GM21786 (cell line): Measurements from ENCODE around the gene LIF.
"Not testable (repeated sequence)": the region's sequence is repeated elsewhere in the genome, so short reads cannot be mapped to it uniquely, and the experiment has no call there.

Experiments
- ATAC-seq: cut with Tn5 transposase; IDR thresholded peaks from one replicate; pipeline ENCODE4 v1.9.1; 2021; ENCODE audit not compliant: unreplicated experiment

LIF gene

DNA sequence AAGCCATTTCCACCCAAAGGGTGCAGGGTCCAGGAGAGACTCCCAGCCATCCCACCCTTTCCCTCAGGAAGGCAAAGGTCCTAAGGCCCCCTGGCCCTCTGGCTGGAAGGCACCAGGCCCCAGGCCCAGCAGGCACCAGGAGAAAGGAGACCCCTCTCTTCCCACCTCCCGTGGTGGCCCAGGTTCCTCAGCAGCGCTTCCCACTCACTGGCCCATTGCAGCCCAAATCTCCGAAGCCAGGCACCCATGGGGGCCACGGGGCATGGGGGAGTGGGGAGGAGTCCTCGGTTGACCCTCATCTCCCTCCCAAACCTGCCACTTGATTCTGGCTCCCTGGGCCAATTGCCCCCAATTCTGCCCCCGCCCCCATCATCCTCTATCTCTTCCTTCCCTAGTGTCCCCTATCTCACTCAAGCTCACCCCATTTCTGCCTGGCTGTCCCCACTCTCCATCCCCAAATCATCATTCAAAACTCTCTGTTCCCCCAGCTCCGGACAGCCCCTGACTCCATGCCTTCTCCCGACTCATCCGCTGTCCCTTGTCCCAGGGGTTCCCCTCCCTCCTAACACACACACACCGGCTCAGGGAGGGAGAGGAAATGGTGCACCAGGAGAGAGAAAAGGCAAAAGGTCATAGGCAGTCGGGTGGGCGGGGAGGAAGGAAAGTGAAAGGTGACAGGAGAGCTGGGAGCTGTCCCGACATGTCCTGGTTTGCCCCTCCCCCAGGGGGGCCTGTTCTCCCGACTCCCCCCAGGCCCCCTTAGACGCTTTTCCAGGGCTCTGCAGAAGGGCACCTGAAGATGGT lies 1.2 kb downstream of the LIF start:
- no peak for ATAC-seq

DNA sequence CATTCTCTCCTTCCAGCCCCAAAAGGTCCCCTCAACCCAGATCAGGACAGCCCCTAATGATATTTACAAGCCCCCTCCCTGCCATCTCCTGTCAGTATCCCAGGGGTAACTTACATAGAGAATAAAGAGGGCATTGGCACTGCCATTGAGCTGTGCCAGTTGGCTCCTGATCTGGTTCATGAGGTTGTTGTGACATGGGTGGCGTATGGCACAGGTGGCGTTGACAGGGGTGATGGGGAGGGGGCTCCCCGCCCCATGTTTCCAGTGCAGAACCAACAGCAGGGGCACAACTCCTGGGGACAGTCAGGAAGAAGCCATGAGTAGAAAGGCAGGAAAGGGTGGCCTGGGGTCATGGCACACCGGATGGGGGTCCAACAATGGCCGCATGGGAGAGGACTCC lies 1.9 kb downstream of the LIF start:
- no peak for ATAC-seq

DNA sequence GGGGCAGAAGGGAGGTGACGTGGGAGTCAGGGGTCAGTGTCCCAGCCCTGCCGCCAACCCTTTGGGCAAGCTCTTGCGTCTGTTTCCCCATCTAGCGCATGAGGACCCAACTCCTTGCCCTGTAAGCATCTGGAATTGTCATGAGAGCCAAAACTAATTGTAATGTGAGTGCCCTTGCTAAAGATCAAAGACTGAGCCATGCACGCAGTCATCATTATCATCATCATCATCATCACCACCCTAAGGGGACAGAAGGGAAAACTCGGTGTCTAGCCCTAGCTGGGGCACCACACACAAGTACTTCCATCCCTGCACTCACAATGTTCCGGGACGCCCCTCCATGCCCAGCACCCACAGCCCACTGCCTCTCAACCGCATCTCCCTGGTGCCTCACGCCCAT lies 2.5 kb downstream of the LIF start:
- ATAC-seq = no peak

DNA sequence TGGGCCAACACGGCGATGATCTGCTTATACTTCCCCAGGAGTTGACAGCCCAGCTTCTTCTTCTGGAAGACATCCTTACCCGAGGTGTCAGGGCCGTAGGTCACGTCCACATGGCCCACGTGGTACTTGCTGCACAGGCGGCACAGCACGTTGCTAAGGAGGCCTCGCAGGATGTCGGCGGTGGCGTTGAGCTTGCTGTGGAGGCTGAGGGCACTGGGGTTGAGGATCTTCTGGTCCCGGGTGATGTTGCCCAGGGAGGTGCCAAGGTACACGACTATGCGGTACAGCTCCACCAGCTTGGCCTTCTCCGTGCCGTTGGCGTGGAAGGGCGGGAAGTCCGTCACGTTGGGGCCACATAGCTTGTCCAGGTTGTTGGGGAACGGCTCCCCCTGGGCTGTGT lies 2.9 kb downstream of the LIF start:
- no peak for ATAC-seq

DNA sequence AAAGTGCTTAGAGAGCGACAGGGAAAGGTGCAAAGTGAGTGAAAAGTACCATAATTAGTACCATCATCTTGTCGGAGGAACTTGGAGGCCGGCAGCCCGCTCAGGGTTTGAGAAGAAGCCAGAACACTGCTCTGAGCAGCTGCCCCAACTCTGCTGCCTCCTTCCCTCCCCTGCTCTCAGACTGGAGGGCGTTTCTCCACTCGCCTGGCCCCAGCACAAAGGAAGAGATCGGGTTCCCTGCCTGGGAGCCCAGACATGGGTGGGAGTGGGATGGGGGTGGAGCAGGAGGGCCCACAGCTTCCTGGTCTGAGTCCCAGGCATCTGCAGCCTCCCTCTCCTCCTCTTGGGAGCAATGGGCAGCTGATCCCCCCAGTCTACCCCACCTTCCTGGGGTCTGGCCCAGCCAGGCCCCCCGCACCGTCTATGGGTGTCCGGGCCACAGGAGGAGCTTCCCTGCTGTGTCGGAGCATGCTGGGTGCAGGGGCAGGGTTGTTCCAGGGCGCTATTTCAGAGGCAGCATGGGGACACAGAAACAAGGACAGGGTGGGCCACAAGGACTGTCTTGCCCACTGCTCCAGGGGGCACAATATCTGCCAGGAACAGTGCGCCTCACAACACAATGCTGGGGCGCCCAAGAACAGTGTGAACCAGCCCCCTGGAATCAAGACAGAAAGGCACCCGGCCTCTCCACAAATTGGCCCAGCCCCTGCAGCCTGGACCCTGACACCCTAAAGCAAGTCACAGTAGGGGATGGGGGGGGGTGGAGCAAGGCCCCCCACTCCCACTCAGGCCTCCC lies 4.8 kb downstream of the LIF start:
- ATAC-seq = no peak

DNA sequence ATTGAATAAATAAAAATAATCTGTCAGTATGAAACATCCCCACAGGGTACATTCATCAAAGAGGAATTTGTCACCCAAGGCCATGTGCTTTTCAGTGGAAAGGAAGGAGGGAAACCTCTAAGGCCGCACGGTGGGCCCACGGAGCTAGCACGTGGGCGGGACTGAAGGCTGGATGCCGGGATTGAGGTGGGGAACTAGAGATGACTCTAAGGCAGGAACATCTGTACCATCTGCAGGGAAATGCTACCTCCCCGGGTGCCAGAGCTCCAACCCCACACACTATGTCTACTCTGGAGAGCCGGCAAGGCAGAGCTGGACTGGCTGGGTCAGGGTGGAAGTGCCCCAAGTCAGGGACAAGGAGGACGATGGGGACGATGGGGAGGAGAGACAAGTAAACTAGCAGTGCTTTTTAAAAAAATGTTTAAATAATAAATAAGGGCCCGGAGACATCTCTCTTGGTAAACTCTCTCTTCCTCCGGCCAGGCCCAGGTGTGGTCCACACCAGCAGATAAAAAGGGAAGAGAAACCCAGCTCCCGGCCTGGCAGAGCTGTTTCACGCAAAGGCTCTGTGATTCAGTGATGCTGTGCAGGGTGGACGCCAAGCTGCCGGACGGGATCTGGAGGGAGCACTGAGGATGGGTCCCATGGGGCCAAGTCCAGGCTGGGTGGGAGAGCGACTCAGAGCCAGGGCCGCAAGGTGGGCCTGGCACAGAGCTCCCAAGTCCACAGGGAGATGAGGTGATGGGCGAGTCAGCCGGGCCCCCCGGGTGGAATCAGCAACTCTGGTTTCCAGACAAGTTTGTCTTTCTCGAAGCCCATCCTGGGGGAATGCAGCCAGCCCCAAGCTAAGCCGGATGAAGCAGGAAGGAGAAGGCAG lies 5.8 kb downstream of the LIF start:
- no peak for ATAC-seq

DNA sequence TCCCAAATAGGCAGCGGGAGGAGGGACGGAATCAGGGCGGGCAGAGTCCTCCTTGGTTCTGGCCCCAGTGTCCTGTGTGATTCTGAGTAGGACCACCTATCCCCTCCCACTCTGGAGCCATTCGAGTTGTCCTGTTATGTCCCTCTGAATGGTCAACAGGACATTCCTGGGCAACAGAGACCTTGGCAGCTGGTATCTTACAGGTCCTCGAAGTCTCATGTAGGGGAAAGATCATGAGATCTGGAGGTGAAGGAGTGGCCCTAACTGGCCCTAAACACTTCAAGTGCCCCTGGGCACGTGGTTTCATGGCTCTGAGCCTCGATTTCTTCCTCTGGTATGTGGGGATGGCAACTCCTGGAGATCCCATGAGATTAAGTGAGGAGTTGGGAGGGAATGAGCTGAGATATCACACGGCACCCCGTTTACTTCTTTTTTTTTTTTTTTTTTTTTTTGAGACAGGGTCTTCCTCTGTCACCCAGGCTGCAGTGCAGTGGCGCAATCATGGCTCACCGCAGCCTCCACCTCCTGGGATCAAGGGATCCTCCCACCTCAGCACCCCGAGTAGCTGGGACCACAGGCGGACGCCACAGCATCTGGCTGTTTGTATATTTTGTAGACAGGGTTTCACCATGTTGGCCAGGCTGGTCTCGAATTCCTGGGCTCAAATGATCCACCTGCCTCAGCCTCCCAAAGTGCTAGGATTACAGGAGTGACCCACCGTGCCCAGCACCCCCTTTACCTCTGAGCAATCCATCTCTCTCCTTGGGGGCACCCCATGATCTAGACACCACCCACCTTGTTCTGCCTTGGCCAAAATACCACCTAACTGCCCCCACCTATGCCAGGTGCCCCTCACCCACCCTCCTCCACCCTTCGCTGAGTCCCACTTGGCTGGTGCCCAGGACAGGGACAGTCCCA lies 6.8 kb downstream of the LIF start:
- ATAC-seq = no peak

DNA sequence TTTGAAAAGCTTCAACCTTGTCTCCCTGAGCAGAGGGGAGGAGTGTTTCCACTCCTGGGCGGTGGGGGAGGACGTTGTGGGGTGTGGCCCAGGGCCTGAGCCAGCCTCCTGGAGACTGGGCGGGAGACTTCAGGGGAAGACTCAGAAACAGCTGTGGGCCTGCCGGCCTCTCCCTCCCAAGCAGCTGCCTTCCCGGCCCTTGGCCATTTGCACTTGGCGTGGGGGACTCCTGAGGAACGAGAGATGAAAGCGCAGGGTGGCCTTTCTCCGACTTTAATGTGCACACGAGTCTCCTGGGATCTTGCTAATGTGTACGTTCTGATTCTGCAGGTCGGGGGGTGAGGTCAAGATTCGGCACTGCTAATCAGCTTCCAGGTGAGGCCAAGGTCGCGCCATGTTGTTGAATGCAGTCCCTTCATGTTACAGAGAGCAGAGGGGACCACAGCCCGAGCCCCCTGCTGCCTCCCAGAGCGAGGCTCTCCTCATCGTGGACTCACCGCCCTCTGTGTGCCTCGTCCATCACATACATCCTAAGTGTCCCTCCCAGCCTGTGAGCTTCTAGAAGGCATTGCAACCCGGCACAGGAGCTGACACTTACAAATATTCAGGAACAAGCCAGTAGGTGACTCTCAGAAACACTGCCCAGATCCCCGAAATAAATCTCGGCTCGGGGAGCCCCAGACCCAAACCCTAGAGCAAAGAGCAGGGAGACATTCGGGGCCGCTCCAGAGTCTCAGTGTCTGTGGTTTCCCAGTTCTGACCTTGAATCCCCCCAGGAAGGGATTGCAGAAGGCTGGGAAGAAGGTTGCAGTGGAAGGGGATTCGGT lies 7.7 kb downstream of the LIF start:
- ATAC-seq = no peak

DNA sequence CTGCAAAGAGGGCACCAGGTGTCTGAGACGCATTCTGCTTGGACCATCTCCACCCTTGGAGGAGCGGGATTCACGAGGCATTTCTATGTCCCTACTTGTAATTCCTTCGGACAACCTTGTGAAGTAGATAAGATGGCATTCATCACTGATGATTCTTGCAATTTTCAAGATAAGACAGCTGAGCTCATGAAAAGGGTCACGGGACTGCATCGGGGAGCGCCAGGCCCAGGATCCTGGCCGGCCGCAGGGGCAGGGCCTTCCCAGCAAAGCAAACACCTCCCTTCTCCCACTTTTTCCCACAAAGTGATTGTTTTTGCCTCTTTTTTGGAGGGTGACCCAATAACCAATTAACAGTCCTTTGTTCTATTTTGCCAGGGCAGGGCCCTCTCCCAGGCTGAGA lies 8.4 kb downstream of the LIF start:
- no peak for ATAC-seq

DNA sequence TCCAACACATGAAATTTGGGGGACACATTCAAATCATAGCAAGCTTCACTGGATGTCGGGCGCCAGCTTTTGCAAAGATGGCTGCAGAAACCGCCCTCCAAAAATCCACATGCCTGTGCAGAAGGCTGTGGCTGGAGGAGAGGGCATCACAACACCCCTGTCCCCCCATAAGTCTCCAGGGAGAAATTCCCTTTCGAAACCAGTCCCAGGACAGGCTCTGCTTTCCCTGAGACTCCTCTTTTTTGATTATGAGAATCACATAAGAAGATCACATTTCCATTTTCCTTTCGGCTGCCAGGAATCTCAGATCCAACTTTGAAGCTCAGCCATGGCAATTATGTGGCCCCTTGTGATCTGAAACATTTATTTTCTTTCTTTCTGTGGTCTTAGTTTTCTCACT lies 9.7 kb downstream of the LIF start:
- no peak for ATAC-seq

DNA sequence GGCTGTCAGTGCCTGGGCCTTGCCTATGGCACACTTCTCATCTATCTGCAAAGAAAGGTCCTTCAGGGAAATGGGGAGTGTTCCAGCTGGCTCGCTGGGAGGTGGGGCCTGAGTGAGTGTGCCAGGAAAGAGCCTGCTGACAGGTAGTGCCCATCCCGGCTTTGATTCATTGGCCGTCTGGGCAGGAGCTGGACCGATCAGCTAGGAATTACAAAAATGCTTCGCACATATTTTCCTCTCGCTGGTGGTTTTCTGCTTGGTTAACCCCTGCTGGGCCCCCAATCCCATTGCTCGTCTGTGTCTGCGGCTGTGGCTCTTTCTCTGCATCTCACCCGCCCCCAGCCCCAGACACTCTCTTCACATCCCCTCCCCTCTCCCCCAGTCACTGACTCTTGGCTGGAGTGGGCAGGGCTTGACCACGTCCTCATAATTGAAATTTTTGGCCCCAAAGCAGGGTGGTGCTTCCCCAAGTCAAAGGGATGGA lies 10.8 kb downstream of the LIF start:
- no peak for ATAC-seq

DNA sequence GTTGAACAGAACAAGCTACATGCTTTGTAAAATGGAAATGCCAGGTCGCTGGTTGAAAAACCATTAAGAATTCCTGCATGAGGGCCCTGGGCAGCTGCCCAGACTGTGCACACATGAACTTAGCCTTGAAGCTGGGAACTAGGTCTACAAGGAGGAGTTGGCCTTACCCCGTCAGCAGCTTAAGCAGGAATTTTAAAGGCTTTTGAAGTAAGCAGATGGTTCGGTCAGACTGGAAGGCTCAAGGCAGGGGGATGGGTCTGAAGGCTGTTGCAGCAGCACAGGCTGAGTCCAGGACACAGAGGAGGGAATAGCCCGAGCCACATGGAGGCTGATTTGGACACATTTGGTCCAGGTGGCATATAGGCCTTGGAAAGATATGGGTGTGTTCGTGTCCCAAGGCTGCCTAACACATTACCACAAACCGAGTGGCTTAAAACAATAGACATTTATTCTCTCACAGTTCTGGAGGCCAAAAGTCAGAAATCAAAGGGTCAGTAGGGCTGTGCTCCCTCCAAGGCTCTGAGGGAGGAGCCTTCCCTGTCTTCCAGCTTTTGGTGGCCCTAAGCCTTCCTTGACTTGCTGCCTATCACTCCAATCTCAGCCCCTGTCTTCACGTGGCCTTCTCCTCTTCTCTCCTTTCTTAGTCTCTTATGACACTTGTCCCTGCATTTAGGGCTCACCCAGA lies 11.6 kb downstream of the LIF start:
- ATAC-seq = no peak

DNA sequence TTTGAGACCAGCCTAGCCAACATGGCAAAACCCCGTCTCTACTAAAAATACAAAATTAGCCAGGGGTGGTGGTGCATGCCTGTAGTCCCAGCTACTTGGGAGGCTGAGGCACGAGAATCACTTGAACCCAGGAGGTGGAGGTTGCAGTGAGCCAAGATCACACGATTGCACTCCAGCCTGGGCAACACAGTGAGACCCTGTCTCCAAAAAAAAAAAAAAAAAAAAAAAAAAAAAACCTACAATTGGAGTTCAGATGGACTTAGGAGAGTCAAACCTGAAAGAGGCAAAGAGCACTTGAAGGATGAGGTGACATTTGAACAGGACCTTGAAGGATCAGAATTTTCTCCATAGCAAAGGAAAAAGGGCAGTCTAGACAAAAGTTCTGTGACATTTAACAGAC lies 12.2 kb downstream of the LIF start:
- not testable (repeated sequence) for ATAC-seq

DNA sequence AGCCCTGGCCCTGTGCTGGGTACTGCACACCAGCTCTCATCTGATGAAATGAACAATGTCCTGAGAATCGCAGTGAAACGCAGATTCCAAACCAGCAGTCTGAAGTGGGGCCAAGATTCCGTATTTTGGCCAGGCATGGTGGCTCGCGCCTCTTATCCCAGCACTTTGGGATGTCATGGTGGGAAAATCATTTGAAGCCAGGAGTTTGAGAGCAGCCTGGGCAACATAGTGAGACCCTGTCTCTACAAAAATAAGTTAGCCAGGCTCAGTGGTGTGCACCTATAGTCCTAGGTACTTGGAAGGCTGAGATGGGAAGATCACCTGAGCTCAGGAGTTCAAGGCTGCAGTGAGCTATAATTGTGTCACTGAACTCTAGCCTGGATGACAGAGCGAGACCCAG lies 13.0 kb downstream of the LIF start:
- ATAC-seq = no peak

DNA sequence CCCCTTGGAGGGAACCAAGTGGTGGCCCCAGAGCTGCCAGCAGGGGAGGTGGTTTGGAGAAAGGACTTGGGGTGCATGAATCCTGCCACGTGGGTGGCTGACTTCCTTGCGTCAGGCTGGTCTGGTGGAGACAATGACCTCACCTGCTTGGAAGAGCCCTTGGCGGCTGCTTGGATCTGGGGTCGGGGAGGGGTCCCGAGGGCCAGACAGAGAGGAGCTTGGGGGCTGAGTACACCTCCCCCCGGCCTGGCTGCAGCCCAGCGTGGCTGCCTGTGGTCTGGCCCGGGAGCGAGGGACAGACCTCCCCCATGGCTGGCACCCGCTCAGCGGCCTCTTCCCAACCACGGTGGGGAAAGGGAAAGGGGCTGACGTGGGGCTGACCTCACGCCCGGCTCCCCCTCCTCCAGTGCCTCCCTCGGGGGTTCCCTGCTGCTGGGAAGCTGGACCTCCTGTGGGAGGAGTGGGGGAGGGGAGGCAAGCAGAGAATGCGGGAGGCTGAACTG lies 13.8 kb downstream of the LIF start:
- ATAC-seq = no peak

DNA sequence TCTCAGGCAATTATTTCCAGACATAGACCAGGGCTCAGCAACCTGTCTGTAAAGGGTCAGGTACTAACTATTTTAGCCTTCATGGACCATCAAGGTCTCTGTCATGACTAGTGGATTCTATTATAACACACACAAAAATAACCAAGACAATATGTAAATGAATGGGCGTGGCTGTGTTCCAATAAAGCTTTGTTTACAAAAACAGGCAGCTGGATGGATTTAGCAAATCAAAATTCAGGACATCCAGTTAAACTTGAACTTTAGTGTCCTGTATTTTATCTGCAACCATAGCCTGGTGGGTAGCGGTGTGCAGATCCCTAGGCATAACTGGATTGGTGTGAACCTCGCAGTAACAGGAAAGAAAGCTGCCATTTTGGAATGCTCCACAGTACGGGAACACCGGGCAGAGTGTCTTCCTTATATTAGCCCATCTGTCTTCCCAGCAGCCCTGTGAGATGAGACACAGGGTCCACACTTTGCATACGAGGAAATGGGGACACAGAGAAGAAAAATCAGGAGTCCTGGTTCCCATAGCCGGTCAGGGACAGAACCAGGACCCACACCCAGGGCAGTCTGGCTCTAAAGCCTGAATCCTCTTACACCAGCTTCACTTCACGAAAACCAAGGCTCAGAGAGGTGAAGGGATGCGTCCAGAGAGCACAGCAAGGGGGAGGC lies 15.6 kb downstream of the LIF start:
- no peak for ATAC-seq

DNA sequence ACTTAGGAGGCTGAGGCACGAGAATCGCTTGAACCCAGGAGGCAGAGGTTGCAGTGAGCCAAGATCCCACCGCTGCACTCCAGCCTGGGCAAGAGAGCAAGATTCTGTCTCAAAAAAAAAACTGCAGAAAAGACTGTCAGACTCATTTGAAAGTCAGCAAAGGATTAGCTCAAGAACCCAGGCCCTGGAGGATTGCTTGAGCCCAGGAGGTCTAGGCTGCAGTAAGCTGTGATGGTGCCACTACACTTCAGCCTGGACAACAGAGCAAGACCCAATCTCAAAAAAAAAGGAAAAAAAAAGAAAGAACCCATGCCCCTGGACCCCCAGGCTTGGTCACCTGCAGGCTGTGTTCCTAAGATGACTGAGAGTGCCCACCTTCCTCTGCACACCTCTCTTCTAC lies 16.2 kb downstream of the LIF start:
- ATAC-seq = no peak
